Measurements from ENCODE around the gene DGKI. TPM values are rescaled to one million over a fixed set of nuclear protein-coding genes. Genes with fewer than 3 reads are reported as not detected.

Gene DGKI
- total and polyA plus RNA-seq, 2 of the 13 experiments (the other 11 are each of a cell fraction or from before 2014, with no cell fraction given): 0.09 to 0.17 TPM

GRCh38 chr7:137753575-137753947, 93.2 kb downstream of the DGKI start:
- DNase-seq (ENCODE audit: low spot score): no peak
- no peak for FAIRE-seq
- H3K4me3 ChIP-seq (replicated peaks in 1 of 3; ENCODE audit: insufficient read depth in 1 of 3, low read depth in 2 of 3, low read length in 3 of 3): no peak overlapping the region
- no peaks in the 10 kb centered on the region for H3K9me3 ChIP-seq (ENCODE audit: low read length)
- ATAC-seq: no peak
- BruUV-seq (replicated peaks): no TSS peak
- no peaks in the 10 kb centered on the region for H3K36me3 ChIP-seq (replicated peaks in 1 of 2; ENCODE audit: control insufficient read depth in 1 of 2, insufficient read depth in 2 of 2, low read length in 2 of 2)
- no peaks in the 10 kb centered on the region for H4K20me1 ChIP-seq (ENCODE audit: insufficient read depth, low read length)
- no peaks in the 10 kb centered on the region for H3K79me2 ChIP-seq (ENCODE audit: insufficient read depth, low read length)
- H3K4me1 ChIP-seq (ENCODE audit: insufficient read depth, low read length): no peaks in the 10 kb centered on the region
- in situ Hi-C loops (cut with HindIII; ENCODE audit: extremely low pct_ligation_motif_present, low pct_unique_long_range_greater_than_20kb) (no loop called here), intact Hi-C loops (cut with micrococcal nuclease; ENCODE audit: unreplicated experiment) (no loop called here)
- WGBS (ENCODE audit: low lambda C conversion rate): 0% methylated on average over 3 of the region's 3 CpGs
- H3K4me2 ChIP-seq (ENCODE audit: low read depth, low read length): no peak overlapping the region
- peaks cover 2 to 48% of the 10 kb centered on the region in 2 experiments; a peak in 3 of 5 replicates for H3K27me3 ChIP-seq (ENCODE audit: control insufficient read depth in 1 of 2, insufficient read depth in 2 of 2, low read length in 2 of 2)
- ChIA-PET POLR2A (no interaction called here), CTCF (ENCODE audit: low intra/inter-chr PET ratio, low total read pairs) (no interaction called here)
- no peak overlapping the region for H3K9ac ChIP-seq (ENCODE audit: insufficient read depth, low read depth, low read length)
- TF ChIP-seq ZEB1 (IDR thresholded peaks at IDR 0.05; ENCODE audit: insufficient replicate concordance, low read depth) (no peak), RBM39 (IDR thresholded peaks at IDR 0.05; ENCODE audit: low read depth, low read length, poor library complexity, severe bottlenecking) (no peak), ZNF678 (CRISPR knock-in tag; IDR thresholded peaks at IDR 0.05) (no peak)
- no peak overlapping the region for H2AFZ ChIP-seq (ENCODE audit: low read length)
- no peak overlapping the region for H3K27ac ChIP-seq (ENCODE audit: extremely low read length, insufficient read depth, low read length)

- H3K4me1 ChIP-seq (ENCODE audit: insufficient read depth, low read length): no peaks in the 10 kb centered on the region
Observed at GRCh38 chr7:137753067-137753466, 93.7 kb downstream of the DGKI start.

More at GRCh38 chr7:137753067-137753466, 93.7 kb downstream of the DGKI start:
- H2AFZ ChIP-seq (ENCODE audit: low read length): no peak overlapping the region
- H3K36me3 ChIP-seq (replicated peaks in 1 of 2; ENCODE audit: control insufficient read depth in 1 of 2, insufficient read depth in 2 of 2, low read length in 2 of 2): no peaks in the 10 kb centered on the region
- 23% methylated on average over 3 of the region's 4 CpGs for WGBS (ENCODE audit: low lambda C conversion rate)
- H3K4me2 ChIP-seq (ENCODE audit: low read depth, low read length): no peak overlapping the region
- in situ Hi-C loops (cut with HindIII; ENCODE audit: extremely low pct_ligation_motif_present, low pct_unique_long_range_greater_than_20kb): no loop called here
- ATAC-seq: no peak
- no peak overlapping the region for H3K27ac ChIP-seq (ENCODE audit: extremely low read length, insufficient read depth, low read length)
- H3K27me3 ChIP-seq (ENCODE audit: control insufficient read depth in 1 of 2, insufficient read depth in 2 of 2, low read length in 2 of 2): peaks cover 2 to 48% of the 10 kb centered on the region in 2 experiments; a peak in 3 of 5 replicates
- no peaks in the 10 kb centered on the region for H3K79me2 ChIP-seq (ENCODE audit: insufficient read depth, low read length)
- TF ChIP-seq ZFX (CRISPR knock-in tag; IDR thresholded peaks at IDR 0.05; ENCODE audit: low read depth) (no peak), RAD51 (IDR thresholded peaks at IDR 0.05; ENCODE audit: borderline replicate concordance) (no peak), ZNF780A (CRISPR knock-in tag; IDR thresholded peaks at IDR 0.05) (no peak), ZBTB42 (CRISPR knock-in tag; IDR thresholded peaks at IDR 0.05) (no peak), ZBTB38 (CRISPR knock-in tag; IDR thresholded peaks at IDR 0.05) (no peak), HNRNPLL (IDR thresholded peaks at IDR 0.05; ENCODE audit: low read depth, low read length, poor library complexity, severe bottlenecking) (no peak), SMAD1 (CRISPR knock-in tag; IDR thresholded peaks at IDR 0.05; ENCODE audit: borderline replicate concordance, low read depth) (no peak), ATF6 (CRISPR knock-in tag; conservative IDR thresholded peaks at IDR 0.05) (no peak), ZSCAN31 (CRISPR knock-in tag; IDR thresholded peaks at IDR 0.05; ENCODE audit: low read depth) (no peak), ZBTB8A (CRISPR knock-in tag; IDR thresholded peaks at IDR 0.05; ENCODE audit: borderline replicate concordance, low read depth) (no peak), NFE2 (CRISPR knock-in tag; IDR thresholded peaks at IDR 0.05) (no peak)
- no peak for FAIRE-seq
- H3K9ac ChIP-seq (ENCODE audit: insufficient read depth, low read depth, low read length): no peak overlapping the region
- H4K20me1 ChIP-seq (ENCODE audit: insufficient read depth, low read length): no peaks in the 10 kb centered on the region
- H3K9me3 ChIP-seq (ENCODE audit: low read length): no peaks in the 10 kb centered on the region
- no peak overlapping the region for H3K4me3 ChIP-seq (replicated peaks in 1 of 3; ENCODE audit: insufficient read depth in 1 of 3, low read depth in 2 of 3, low read length in 3 of 3)
- intact Hi-C loops (cut with micrococcal nuclease; ENCODE audit: unreplicated experiment): no loop called here
- no peak for DNase-seq (ENCODE audit: low spot score)
- BruUV-seq (replicated peaks): no TSS peak
- CTCF ChIA-PET (ENCODE audit: low intra/inter-chr PET ratio, low total read pairs): no interaction called here
- POLR2A ChIA-PET: no interaction called here
